GM23248 (cell line): ENCODE measurements around the gene BPIFB6. TPM values are rescaled to one million over a fixed set of nuclear protein-coding genes. Genes with fewer than 3 reads are reported as not detected.

Experiments
- DNase-seq: peaks from one replicate; pipeline ENCODE4 v3.0.0-alpha.2; 2015
- H2AFZ ChIP-seq: fragments of 200-600 bp; sonication (generic); 2 replicates; pipeline ENCODE4 v1.6.1; 2016; ENCODE audit warnings: antibody characterized with exemption
- H3F3A ChIP-seq: fragments of 200-600 bp; sonication (generic); 2 replicates; pipeline ENCODE4 v1.6.1; 2016; ENCODE audit warnings: mild to moderate bottlenecking, antibody characterized with exemption, mixed run types; ENCODE audit not compliant: insufficient read depth
- H3K27ac ChIP-seq: fragments of 200-600 bp; sonication (generic); 2 replicates; pipeline ENCODE4 v1.5.1; 2016; ENCODE audit warnings: mild to moderate bottlenecking
- H3K27me3 ChIP-seq: fragments of 200-600 bp; sonication (generic); replicated peaks from 2 replicates; pipeline ENCODE4 v1.6.1; 2016; ENCODE audit warnings: mild to moderate bottlenecking; ENCODE audit not compliant: insufficient read depth
- H3K36me3 ChIP-seq: fragments of 200-600 bp; sonication (generic); 2 replicates; pipeline ENCODE4 v1.6.1; 2016; ENCODE audit warnings: low read depth, mild to moderate bottlenecking
- H3K4me1 ChIP-seq: fragments of 200-600 bp; sonication (generic); 2 replicates; pipeline ENCODE4 v1.6.1; 2016; ENCODE audit warnings: mild to moderate bottlenecking; ENCODE audit not compliant: insufficient read depth
- H3K4me2 ChIP-seq: fragments of 200-600 bp; sonication (generic); one replicate; pipeline ENCODE4 v1.6.1; 2016; ENCODE audit warnings: mild to moderate bottlenecking; ENCODE audit not compliant: unreplicated experiment
- H3K4me3 ChIP-seq: fragments of 200-600 bp; sonication (generic); 2 replicates; pipeline ENCODE4 v1.5.1; 2016; ENCODE audit warnings: mild to moderate bottlenecking
- H3K79me2 ChIP-seq: fragments of 200-600 bp; sonication (generic); 2 replicates; pipeline ENCODE4 v1.6.1; 2016; ENCODE audit warnings: mild to moderate bottlenecking; ENCODE audit not compliant: insufficient read depth
- H3K9ac ChIP-seq: fragments of 200-600 bp; sonication (generic); 2 replicates; pipeline ENCODE4 v1.6.1; 2016; ENCODE audit warnings: mild to moderate bottlenecking
- H3K9me2 ChIP-seq: fragments of 200-600 bp; sonication (generic); 2 replicates; pipeline ENCODE4 v1.6.1; 2016; ENCODE audit warnings: mixed run types, mild to moderate bottlenecking, moderate library complexity; ENCODE audit not compliant: insufficient read depth
- H3K9me3 ChIP-seq: fragments of 200-600 bp; sonication (generic); one replicate; pipeline ENCODE4 v1.6.1; 2017; ENCODE audit warnings: low read depth
- H4K20me1 ChIP-seq: fragments of 200-600 bp; sonication (generic); 2 replicates; pipeline ENCODE4 v1.6.0; 2016; ENCODE audit not compliant: insufficient read depth
- EZH2 ChIP-seq: fragments of 200-600 bp; sonication (generic); IDR thresholded peaks from 2 replicates; pipeline ENCODE4 v1.6.1; 2018; ENCODE audit warnings: antibody characterized with exemption, mild to moderate bottlenecking; ENCODE audit not compliant: insufficient read depth, poor library complexity, severe bottlenecking
- EZH2phosphoT487 ChIP-seq: fragments of 200-600 bp; sonication (generic); IDR thresholded peaks from 2 replicates; pipeline ENCODE4 v1.6.1; 2018; ENCODE audit warnings: antibody characterized with exemption, moderate library complexity, mild to moderate bottlenecking, low read depth; ENCODE audit not compliant: insufficient read depth
- WGBS, 2 experiments: methylation state at CpG; one replicate each; pipeline ENCODE4 v1.1.6; 2015 to 2017; ENCODE audit warnings: low lambda C conversion rate in 2 of 2, low coverage in 1 of 2; ENCODE audit errors: missing lambda C conversion rate in 2 of 2; 5-methylcytosine and 5-hydroxymethylcytosine counted together
- in situ Hi-C: fragments of 300-500 bp; cut with MboI; formaldehyde crosslinking; loops from 2 replicates; pipeline ENCODE4 v1.15.0; 2020
- polyA plus RNA-seq: library from polyadenylated mRNA; unstranded; fragments of >200 nt; fragmentation: Nextera tagmentation; extraction: Ambion mirVana; gene quantifications from 2 replicates; pipeline ENCODE4 v1.2.1, GENCODE V29; 2016
- total RNA-seq: library from RNA; depleted of rRNA; stranded (reverse); fragments of >200 nt; shearing (Covaris generic); gene quantifications from 2 replicates; pipeline ENCODE4 v1.2.3, GENCODE V29; 2014

BPIFB6 gene
- total and polyA plus RNA-seq, 2 experiments from 2014 or later = not detected

DNA sequence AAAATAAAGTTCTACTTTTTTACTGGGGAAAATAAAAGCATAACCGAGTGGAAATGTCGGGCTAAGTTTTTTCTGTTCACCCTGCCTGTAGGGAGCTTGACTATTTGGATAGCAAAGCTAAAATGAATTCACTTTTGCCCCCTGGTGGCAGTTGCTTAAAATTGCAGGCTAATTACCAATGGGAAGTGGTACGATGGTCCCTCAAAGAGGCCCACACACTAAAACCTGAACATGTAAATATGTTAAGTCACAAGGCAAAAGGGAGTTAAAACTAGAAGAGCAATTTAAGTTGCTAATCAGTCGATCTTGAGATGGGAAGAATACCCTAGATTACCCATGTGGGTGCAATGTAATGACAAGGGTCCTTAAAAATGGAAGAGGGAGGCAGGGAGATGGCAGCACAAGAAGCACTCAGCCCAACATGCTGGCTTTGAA is 26.3 kb upstream of the BPIFB6 start:
- Histone ChIP-seq H3K79me2 (no peaks in the 10 kb centered on the region), H3K4me3 (no peak overlapping the region), H2AFZ (no peak overlapping the region), H3K27me3 (no peaks in the 10 kb centered on the region), H3K4me2 (no peak overlapping the region), H3K9me3 (no peaks in the 10 kb centered on the region), H3K4me1 (no peaks in the 10 kb centered on the region), H3K9ac (no peak overlapping the region), H3K27ac (no peak overlapping the region), H3K9me2 (no peaks in the 10 kb centered on the region), H4K20me1 (no peaks in the 10 kb centered on the region), H3F3A (no peaks in the 10 kb centered on the region), H3K36me3 (no peaks in the 10 kb centered on the region)
- TF ChIP-seq EZH2phosphoT487 (no peak), EZH2 (no peak)
- in situ Hi-C loops = no loop called here
- WGBS, 2 experiments = 25 to 27% methylated on average over 4 of the region's 4 CpGs
- no peak for DNase-seq

DNA sequence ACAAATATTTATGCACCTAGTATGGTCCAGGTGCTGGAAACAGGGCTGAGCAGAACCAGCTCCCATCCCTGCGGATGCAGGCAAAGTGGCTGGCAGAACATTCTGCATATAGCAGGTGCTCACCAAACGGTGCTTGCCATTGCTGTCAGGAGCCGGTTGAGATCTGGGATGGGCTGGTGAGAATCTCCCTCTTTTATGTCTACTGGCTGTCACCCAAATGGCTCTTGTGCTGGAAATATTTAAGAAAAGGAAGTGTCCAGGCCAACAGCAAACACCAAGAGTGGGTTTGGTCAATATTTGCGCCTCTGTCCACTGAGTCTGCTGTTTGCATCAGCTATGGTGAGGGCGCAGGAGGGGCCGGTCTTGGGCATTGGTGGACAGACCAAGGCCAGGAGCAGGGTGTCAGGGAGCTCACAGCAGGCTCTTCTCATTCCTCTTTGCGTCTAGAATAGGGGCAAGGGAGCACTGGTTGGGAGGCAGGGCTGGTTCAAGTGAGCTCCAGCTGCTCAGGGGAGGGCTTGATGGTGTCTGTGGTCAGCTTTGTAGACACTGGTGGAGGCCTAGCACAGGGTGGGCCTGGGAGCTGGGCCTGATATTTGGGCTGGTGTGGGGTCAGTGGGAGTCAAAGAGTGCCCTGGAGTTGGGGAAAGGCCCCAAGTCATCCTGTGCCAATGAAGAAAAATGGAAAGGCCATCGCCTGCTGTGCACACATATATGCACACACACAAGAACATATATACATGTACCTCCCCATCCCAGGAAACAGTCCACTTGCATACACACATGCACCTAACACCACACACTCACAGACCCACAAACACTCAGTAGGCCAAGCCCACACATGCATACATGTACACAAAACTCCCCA is 25.3 kb upstream of the BPIFB6 start:
- DNase-seq = no peak
- Histone ChIP-seq H3K4me1 (no peaks in the 10 kb centered on the region), H3K9me3 (no peaks in the 10 kb centered on the region), H3K4me3 (no peak overlapping the region), H3K4me2 (no peak overlapping the region), H3K79me2 (no peaks in the 10 kb centered on the region), H3F3A (no peaks in the 10 kb centered on the region), H3K9ac (no peak overlapping the region), H3K36me3 (no peaks in the 10 kb centered on the region), H3K9me2 (no peaks in the 10 kb centered on the region), H3K27me3 (no peaks in the 10 kb centered on the region), H4K20me1 (no peaks in the 10 kb centered on the region), H3K27ac (no peak overlapping the region), H2AFZ (no peak overlapping the region)
- in situ Hi-C loops = no loop called here
- no peak for TF ChIP-seq EZH2phosphoT487
- no peak for TF ChIP-seq EZH2
- 51 to 56% methylated on average over 8 of the region's 8 CpGs for WGBS, 2 experiments

DNA sequence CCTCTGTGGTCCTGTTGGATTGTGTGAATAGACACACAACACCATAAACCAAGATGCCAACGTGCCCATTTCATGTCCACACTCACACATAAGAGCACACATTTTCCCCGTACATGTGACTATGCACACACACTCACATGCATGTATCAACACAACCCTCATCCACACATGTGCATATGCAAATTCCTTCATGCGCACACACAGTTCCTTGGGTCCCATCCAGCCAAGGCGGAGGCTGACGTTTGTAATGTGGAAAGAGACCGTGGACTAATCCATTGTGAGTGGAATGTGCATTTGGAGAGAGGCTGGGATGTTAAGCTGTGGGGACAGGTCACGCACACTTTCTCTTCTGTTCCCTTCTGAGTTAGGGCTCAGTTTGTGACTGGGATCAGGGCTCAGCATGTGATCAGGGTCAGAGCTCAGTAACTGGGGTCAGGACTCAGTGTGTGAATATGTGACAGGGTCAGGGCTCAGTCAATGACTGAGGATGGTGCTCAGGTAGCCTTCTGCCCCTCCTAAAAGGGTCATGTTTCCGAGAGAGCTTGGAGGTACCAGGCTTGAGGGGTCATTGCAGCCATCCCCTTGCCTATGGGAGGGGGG is 24.6 kb upstream of the BPIFB6 start:
- no peak overlapping the region for H3K27ac ChIP-seq
- in situ Hi-C loops = no loop called here
- no peak for DNase-seq
- no peaks in the 10 kb centered on the region for H3K9me2 ChIP-seq
- H4K20me1 ChIP-seq = no peaks in the 10 kb centered on the region
- WGBS, 2 experiments = 23 to 26% methylated on average over 8 of the region's 8 CpGs
- no peaks in the 10 kb centered on the region for H3K9me3 ChIP-seq
- peaks cover 6% of the 10 kb centered on the region for H3K27me3 ChIP-seq
- no peaks in the 10 kb centered on the region for H3K4me1 ChIP-seq
- H2AFZ ChIP-seq = no peak overlapping the region
- H3K79me2 ChIP-seq = no peaks in the 10 kb centered on the region
- H3K9ac ChIP-seq = no peak overlapping the region
- TF ChIP-seq EZH2phosphoT487 (no peak), EZH2 (no peak)
- H3F3A ChIP-seq = no peaks in the 10 kb centered on the region
- no peak overlapping the region for H3K4me3 ChIP-seq
- no peaks in the 10 kb centered on the region for H3K36me3 ChIP-seq
- H3K4me2 ChIP-seq = no peak overlapping the region

GRCh38 chr20:33007376-33008335 is 23.8 kb upstream of the BPIFB6 start, which contains the start of gene BPIFB2:
Gene BPIFB2 (plus strand): TSS chr20:33007704. CDS start chr20:33008575, 871 bp downstream.
- H3K9me3 ChIP-seq = no peaks in the 10 kb centered on the region
- in situ Hi-C loops = no loop called here
- H2AFZ ChIP-seq = no peak within 1 kb of the TSS
- no peak within 1 kb of the TSS for H3K27ac ChIP-seq
- H4K20me1 ChIP-seq = no peaks in the 10 kb centered on the region
- H3K4me3 ChIP-seq = no peak within 1 kb of the TSS
- H3K4me2 ChIP-seq = no peak within 1 kb of the TSS
- H3K4me1 ChIP-seq = no peaks in the 10 kb centered on the region
- no peaks in the 10 kb centered on the region for H3K9me2 ChIP-seq
- TF ChIP-seq EZH2phosphoT487 (no peak), EZH2 (no peak)
- H3K9ac ChIP-seq = no peak within 1 kb of the TSS
- peaks cover 9% of the 10 kb centered on the region for H3K27me3 ChIP-seq
- H3K79me2 ChIP-seq = no peaks in the 10 kb centered on the region
- DNase-seq = no peak
- H3F3A ChIP-seq = no peaks in the 10 kb centered on the region
- 33 to 40% methylated on average over 10 to 11 of the region's 11 CpGs for WGBS, 2 experiments
- H3K36me3 ChIP-seq = no peaks in the 10 kb centered on the region
